H9 (cell line): ENCODE measurements around the gene SUPT3H. TPM values are rescaled to one million over a fixed set of nuclear protein-coding genes. Genes with fewer than 3 reads are reported as not detected.

Experiments used
- DNase-seq: peaks from one replicate; pipeline ENCODE4 v3.0.0-alpha.2; 2017
- H2AFZ ChIP-seq: one replicate; pipeline ENCODE4 v1.6.1; 2013; ENCODE audit warnings: mild to moderate bottlenecking, low read length, control low read depth, moderate library complexity
- H2AK5ac ChIP-seq: 2 replicates; pipeline ENCODE4 v1.6.1; 2013; ENCODE audit warnings: low read length, control low read depth, mixed read lengths; ENCODE audit not compliant: insufficient read length
- H2BK120ac ChIP-seq: one replicate; pipeline ENCODE4 v1.6.1; 2013; ENCODE audit warnings: low read depth, mild to moderate bottlenecking, low read length, control low read depth, inconsistent platforms; ENCODE audit not compliant: poor library complexity, severe bottlenecking
- H2BK12ac ChIP-seq: 2 replicates; pipeline ENCODE4 v1.6.1; 2013; ENCODE audit warnings: low read length, control low read depth, mixed read lengths, low read depth; ENCODE audit not compliant: insufficient read length
- H2BK15ac ChIP-seq: 2 replicates; pipeline ENCODE4 v1.6.1; 2013; ENCODE audit warnings: low read depth, low read length, control low read depth
- H2BK20ac ChIP-seq: one replicate; pipeline ENCODE4 v1.6.1; 2013; ENCODE audit warnings: low read depth, mild to moderate bottlenecking, low read length, control low read depth, inconsistent platforms; ENCODE audit not compliant: poor library complexity, severe bottlenecking
- H2BK5ac ChIP-seq: 2 replicates; pipeline ENCODE4 v1.6.1; 2013; ENCODE audit warnings: low read length, control low read depth, mixed read lengths; ENCODE audit not compliant: insufficient read length
- H3K14ac ChIP-seq: 2 replicates; pipeline ENCODE4 v1.6.1; 2013; ENCODE audit warnings: low read length, control low read depth; ENCODE audit not compliant: insufficient read depth
- H3K18ac ChIP-seq: 2 replicates; pipeline ENCODE4 v1.6.1; 2013; ENCODE audit warnings: low read depth, mild to moderate bottlenecking, mixed read lengths, low read length, control low read depth; ENCODE audit not compliant: insufficient read length
- H3K23ac ChIP-seq: 2 replicates; pipeline ENCODE4 v1.6.1; 2013; ENCODE audit warnings: low read length, control low read depth, mixed read lengths, low read depth; ENCODE audit not compliant: insufficient read length
- H3K23me2 ChIP-seq: 2 replicates; pipeline ENCODE4 v1.6.1; 2013; ENCODE audit warnings: low read depth, mild to moderate bottlenecking, mixed read lengths, low read length, control low read depth; ENCODE audit not compliant: insufficient read length, poor library complexity, severe bottlenecking
- H3K27ac ChIP-seq: 2 replicates; pipeline ENCODE4 v1.5.1; 2013; ENCODE audit warnings: low read length, control low read depth, mixed read lengths, low read depth; ENCODE audit not compliant: insufficient read length
- H3K27me3 ChIP-seq: 2 replicates; pipeline ENCODE4 v1.6.1; 2013; ENCODE audit warnings: low read length, control low read depth, inconsistent platforms; ENCODE audit not compliant: insufficient read depth
- H3K4ac ChIP-seq: 2 replicates; pipeline ENCODE4 v1.6.1; 2013; ENCODE audit warnings: low read depth, mild to moderate bottlenecking, control low read depth, inconsistent platforms, low read length, moderate library complexity
- H3K4me1 ChIP-seq: 2 replicates; pipeline ENCODE4 v1.6.1; 2013; ENCODE audit warnings: low read length, control low read depth, inconsistent platforms; ENCODE audit not compliant: insufficient read depth
- H3K4me2 ChIP-seq: 2 replicates; pipeline ENCODE4 v1.6.1; 2013; ENCODE audit warnings: low read length, control low read depth, mixed read lengths; ENCODE audit not compliant: insufficient read length, insufficient read depth
- H3K56ac ChIP-seq: 2 replicates; pipeline ENCODE4 v1.6.1; 2013; ENCODE audit warnings: low read depth, mild to moderate bottlenecking, mixed read lengths, low read length, control low read depth; ENCODE audit not compliant: insufficient read length
- H3K79me1 ChIP-seq: 2 replicates; pipeline ENCODE4 v1.6.1; 2013; ENCODE audit warnings: low read depth, mild to moderate bottlenecking, moderate library complexity, low read length, control low read depth, inconsistent platforms; ENCODE audit not compliant: insufficient read depth, poor library complexity, severe bottlenecking
- H3K79me2 ChIP-seq: 2 replicates; pipeline ENCODE4 v1.6.1; 2013; ENCODE audit warnings: low read length, control low read depth, inconsistent platforms; ENCODE audit not compliant: insufficient read depth
- H3K9ac ChIP-seq: 2 replicates; pipeline ENCODE4 v1.6.1; 2013; ENCODE audit warnings: low read length, control low read depth, mixed read lengths; ENCODE audit not compliant: insufficient read length; ENCODE audit errors: extremely low read depth
- H3K9me3 ChIP-seq: one replicate; pipeline ENCODE4 v1.6.1; 2013; ENCODE audit warnings: low read depth, low read length, inconsistent platforms; ENCODE audit not compliant: control insufficient read depth
- H3T11ph ChIP-seq: one replicate; pipeline ENCODE4 v1.6.1; 2013; ENCODE audit warnings: mild to moderate bottlenecking, low read length, control low read depth, inconsistent platforms
- H4K20me1 ChIP-seq: one replicate; pipeline ENCODE4 v1.6.1; 2013; ENCODE audit not compliant: control insufficient read depth, insufficient read length, insufficient read depth
- H4K5ac ChIP-seq: 2 replicates; pipeline ENCODE4 v1.6.1; 2013; ENCODE audit warnings: low read depth, mild to moderate bottlenecking, mixed read lengths, low read length, control low read depth; ENCODE audit not compliant: insufficient read length
- H4K8ac ChIP-seq: replicated peaks from 2 replicates; pipeline ENCODE4 v1.6.1; 2013; ENCODE audit warnings: low read length, control low read depth, mixed read lengths, low read depth; ENCODE audit not compliant: insufficient read length
- H4K91ac ChIP-seq: 2 replicates; pipeline ENCODE4 v1.6.1; 2013; ENCODE audit warnings: low read depth, mild to moderate bottlenecking, moderate library complexity, mixed read lengths, low read length, control low read depth; ENCODE audit not compliant: insufficient read length
- H3K27ac Mint-ChIP-seq, 3 experiments: 2 replicates in 2 of 3; 3 replicates in 1 of 3; pipeline ENCODE4 v1.8.0; 2020 to 2021; ENCODE audit warnings: mixed read lengths in 3 of 3, mild to moderate bottlenecking in 1 of 3, moderate library complexity in 1 of 3
- H3K27me3 Mint-ChIP-seq: 2 replicates; pipeline ENCODE4 v1.8.0; 2021; ENCODE audit warnings: low read depth, mild to moderate bottlenecking, moderate library complexity, mixed read lengths
- H3K36me3 Mint-ChIP-seq, 3 experiments: 2 replicates in 2 of 3; 3 replicates in 1 of 3; pipeline ENCODE4 v1.8.0; 2020 to 2021; ENCODE audit warnings: low read depth in 3 of 3, mixed read lengths in 3 of 3; ENCODE audit not compliant: insufficient read depth in 1 of 3
- H3K4me1 Mint-ChIP-seq, 2 experiments: 2 replicates each; pipeline ENCODE4 v1.8.0; 2020; ENCODE audit warnings: mixed read lengths in 2 of 2
- H3K4me3 Mint-ChIP-seq, 2 experiments: 2 replicates in 1 of 2; 3 replicates in 1 of 2; pipeline ENCODE4 v1.8.0; 2020 to 2021; ENCODE audit warnings: mild to moderate bottlenecking in 2 of 2, mixed read lengths in 2 of 2, moderate library complexity in 1 of 2
- H3K9me3 Mint-ChIP-seq, 2 experiments: 2 replicates in 1 of 2; 3 replicates in 1 of 2; pipeline ENCODE4 v1.8.0; 2020; ENCODE audit warnings: mild to moderate bottlenecking in 2 of 2, mixed read lengths in 2 of 2, moderate library complexity in 1 of 2
- CTCF ChIP-seq: fragments of 200-600 bp; sonication (generic); conservative IDR thresholded peaks from 3 replicates; pipeline ENCODE4 v1.8.0; 2021; ENCODE audit warnings: antibody characterized with exemption, mild to moderate bottlenecking
- total RNA-seq: library from RNA; stranded (reverse); gene quantifications from 2 replicates; pipeline ENCODE4 v1.2.1, GENCODE V29; 2021

Gene SUPT3H
- total RNA-seq, 1 experiment from 2014 or later: 22.5 TPM

GRCh38 chr6:45138765-45139164 is 239.0 kb downstream of the SUPT3H start:
- Histone ChIP-seq H3K4ac (no peak overlapping the region), H2AFZ (no peak overlapping the region), H3K23me2 (no peaks in the 10 kb centered on the region), H3K14ac (no peak overlapping the region), H3K79me1 (peaks cover 3% of the 10 kb centered on the region), H3K79me2 (no peaks in the 10 kb centered on the region), H2BK20ac (no peak overlapping the region), H3K27ac (no peak overlapping the region), H3K4me1 (no peaks in the 10 kb centered on the region), H4K8ac (no peak overlapping the region), H4K5ac (no peak overlapping the region), H2BK12ac (no peak overlapping the region), H2AK5ac (no peak overlapping the region), H2BK120ac (no peak overlapping the region), H3K18ac (no peak overlapping the region), H2BK5ac (no peak overlapping the region), H3K9ac (no peak overlapping the region), H3K56ac (no peak overlapping the region), H3K4me2 (no peak overlapping the region), H4K91ac (no peak overlapping the region), H3K27me3 (no peaks in the 10 kb centered on the region), H3K9me3 (no peaks in the 10 kb centered on the region), H3K23ac (no peak overlapping the region), H4K20me1 (no peaks in the 10 kb centered on the region), H2BK15ac (no peak overlapping the region), H3T11ph (no peak overlapping the region)
- H3K36me3 Mint-ChIP-seq: peaks cover 0 to 20% (median 4%) of the 10 kb centered on the region in 3 experiments; a peak in 4 of 7 replicates
- DNase-seq: no peak
- H3K4me1 Mint-ChIP-seq: peaks cover 22 to 32% of the 10 kb centered on the region in 2 experiments
- H3K27ac Mint-ChIP-seq: no peak overlapping the region
- no peak overlapping the region for H3K4me3 Mint-ChIP-seq
- H3K27me3 Mint-ChIP-seq: no peaks in the 10 kb centered on the region
- no peak for TF ChIP-seq CTCF
- H3K9me3 Mint-ChIP-seq: peaks cover 9 to 11% of the 10 kb centered on the region in 2 experiments
